ENCODE data around the gene KLHL30.
A peak's percentile ranks its signal among the peaks of the same experiment; 100 is the strongest.
"Not testable (repeated sequence)": the region's sequence is repeated elsewhere in the genome, so short reads cannot be mapped to it uniquely, and the experiment has no call there.

Gene KLHL30

GRCh38 chr2:238168196-238169047 lies 30.0 kb downstream of the KLHL30 start:
- intact Hi-C loops (cut with DNase I): no loop called here

GRCh38 chr2:238169048-238169707 lies 30.7 kb downstream of the KLHL30 start:
- intact Hi-C loops (cut with DNase I): no loop called here
- DNase-seq: peak in 1 of 10 donors; percentile 16

More at GRCh38 chr2:238168196-238169047, 30.0 kb downstream of the KLHL30 start:
- peak in 2 of 10 donors; percentile 28 to 65 for DNase-seq

DNA sequence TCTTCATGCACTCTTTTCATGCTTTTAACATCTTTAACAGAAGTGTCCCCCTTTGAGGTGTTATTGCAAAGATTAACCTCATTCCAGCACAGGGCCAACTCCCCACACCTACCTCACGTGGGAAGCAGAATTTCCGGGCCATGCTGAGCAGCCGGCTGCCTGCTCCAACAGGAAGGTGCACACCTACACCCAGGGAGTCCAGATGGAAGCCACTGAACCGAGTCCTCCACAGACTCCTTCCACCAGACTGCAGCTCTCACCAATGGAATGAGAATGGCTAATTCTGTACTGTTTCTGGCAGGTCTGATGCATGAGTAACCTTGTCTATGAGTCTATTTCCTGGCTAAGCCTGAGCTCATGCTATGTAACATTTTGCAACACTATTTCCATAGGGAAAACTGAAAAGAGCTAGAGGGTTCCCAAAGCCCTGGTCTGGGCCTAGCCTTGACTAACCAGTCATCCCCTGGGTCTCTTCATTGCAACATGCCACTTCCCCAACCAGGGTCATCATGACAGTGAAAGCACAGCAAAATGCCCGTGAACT lies 31.3 kb downstream of the KLHL30 start:
- DNase-seq: peak in 5 of 10 donors; percentile 34 to 89 (median 63)
- intact Hi-C loops (cut with DNase I): no loop called here

GRCh38 chr2:238170386-238171071 lies 32.1 kb downstream of the KLHL30 start:
- intact Hi-C loops (cut with DNase I): no loop called here
- DNase-seq: peak in 2 of 10 donors; percentile 69 to 71

GRCh38 chr2:238171072-238171431 lies 32.6 kb downstream of the KLHL30 start:
- DNase-seq; intact Hi-C loops (cut with DNase I): not testable (repeated sequence)

GRCh38 chr2:238171575-238172187 lies 33.2 kb downstream of the KLHL30 start:
- intact Hi-C loops (cut with DNase I): no loop called here
- peak in 1 of 10 donors; percentile 54 for DNase-seq

- no peak for DNase-seq
- intact Hi-C loops (cut with DNase I): no loop called here
Observed at GRCh38 chr2:238172439-238172838, 34.0 kb downstream of the KLHL30 start.

DNA sequence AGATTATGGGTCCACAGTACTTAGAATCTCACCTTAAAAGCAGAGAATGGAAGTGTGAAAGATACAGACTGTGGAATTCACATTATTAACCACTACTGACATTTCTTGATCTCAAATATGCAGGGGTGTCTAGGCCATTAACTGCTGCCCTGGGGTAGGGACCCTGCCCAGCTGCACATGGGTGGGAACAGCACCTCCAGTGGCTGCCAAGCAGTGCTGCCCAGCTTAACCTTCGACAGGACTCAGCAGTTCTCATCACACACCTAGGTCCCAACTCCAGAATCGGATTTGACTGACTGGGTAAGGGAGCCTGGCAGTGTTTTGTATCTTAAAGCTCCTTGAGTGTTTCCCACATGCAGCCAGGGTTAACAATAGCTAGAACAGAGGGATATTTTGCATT lies 35.2 kb downstream of the KLHL30 start:
- DNase-seq: peak in 1 of 10 donors; percentile 16
- intact Hi-C loops (cut with DNase I): no loop called here

DNA sequence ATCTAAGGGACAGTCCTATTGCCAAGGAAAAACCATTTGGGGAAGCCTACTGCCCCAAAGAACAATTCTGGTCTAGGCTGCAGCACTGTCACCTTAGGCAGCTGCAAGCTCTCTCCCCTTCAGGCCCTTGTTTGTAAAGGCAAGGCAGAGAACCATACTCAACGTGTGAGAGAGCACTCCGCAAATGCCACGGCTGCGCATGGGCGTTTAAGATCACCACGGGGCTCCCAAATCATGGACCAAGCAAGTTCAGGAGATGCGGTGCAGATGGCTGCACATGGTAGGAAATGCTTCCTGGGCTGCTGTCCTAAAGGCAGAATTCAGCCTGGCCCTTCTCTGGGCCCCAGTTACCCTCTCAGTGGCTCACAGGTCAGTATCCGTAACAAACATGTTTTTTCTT lies 35.8 kb downstream of the KLHL30 start:
- intact Hi-C loops (cut with DNase I): no loop called here
- DNase-seq: peak in 1 of 10 donors; percentile 17

GRCh38 chr2:238174701-238175100 lies 36.2 kb downstream of the KLHL30 start:
- intact Hi-C loops (cut with DNase I): no loop called here
- DNase-seq: peak in 1 of 10 donors; percentile 6

DNA sequence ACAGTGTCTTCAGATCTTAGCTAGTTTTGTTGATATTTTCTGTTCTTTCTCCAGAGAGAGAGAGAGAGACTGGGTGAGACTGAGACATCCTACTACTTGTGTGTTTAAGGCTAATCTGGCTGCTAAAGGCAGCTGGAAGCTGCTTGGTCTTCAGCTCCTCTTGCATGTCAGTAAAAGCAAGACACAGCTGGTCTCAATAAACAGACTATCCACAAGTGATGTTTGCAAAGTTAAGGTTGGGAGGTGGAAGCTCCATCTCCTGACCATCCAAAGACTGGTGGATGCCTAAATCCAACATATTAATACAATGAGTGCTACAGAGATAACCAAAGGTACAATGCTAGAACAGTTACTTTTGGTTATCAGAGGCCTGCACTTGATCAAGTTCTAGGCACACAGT lies 38.1 kb downstream of the KLHL30 start:
- intact Hi-C loops (cut with DNase I): no loop called here
- no peak for DNase-seq

- no peak for DNase-seq
- intact Hi-C loops (cut with DNase I): no loop called here
Observed at GRCh38 chr2:238180554-238180953, 42.1 kb downstream of the KLHL30 start.

GRCh38 chr2:238182362-238182761 lies 43.9 kb downstream of the KLHL30 start:
- intact Hi-C loops (cut with DNase I): no loop called here
- no peak for DNase-seq

DNA sequence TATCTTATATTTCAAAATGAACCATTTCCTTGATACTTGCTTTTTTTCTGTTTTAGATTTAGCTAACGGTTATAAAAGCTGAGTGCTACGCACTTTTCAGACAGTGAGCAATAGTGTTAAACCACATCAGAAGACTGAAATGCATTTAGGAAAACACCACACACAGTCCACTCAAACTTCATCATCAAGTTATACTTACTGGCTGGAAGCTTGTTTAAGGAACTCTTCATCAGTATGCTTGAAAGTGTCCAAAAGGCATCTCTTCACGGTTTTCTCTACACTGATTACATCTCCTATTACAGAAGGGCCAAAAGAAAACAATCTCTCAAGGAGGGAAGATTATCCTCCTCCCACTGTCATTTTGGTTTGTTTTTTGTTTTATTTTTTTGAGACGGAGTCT lies 45.4 kb downstream of the KLHL30 start:
- intact Hi-C loops (cut with DNase I): no loop called here
- DNase-seq: no peak

DNA sequence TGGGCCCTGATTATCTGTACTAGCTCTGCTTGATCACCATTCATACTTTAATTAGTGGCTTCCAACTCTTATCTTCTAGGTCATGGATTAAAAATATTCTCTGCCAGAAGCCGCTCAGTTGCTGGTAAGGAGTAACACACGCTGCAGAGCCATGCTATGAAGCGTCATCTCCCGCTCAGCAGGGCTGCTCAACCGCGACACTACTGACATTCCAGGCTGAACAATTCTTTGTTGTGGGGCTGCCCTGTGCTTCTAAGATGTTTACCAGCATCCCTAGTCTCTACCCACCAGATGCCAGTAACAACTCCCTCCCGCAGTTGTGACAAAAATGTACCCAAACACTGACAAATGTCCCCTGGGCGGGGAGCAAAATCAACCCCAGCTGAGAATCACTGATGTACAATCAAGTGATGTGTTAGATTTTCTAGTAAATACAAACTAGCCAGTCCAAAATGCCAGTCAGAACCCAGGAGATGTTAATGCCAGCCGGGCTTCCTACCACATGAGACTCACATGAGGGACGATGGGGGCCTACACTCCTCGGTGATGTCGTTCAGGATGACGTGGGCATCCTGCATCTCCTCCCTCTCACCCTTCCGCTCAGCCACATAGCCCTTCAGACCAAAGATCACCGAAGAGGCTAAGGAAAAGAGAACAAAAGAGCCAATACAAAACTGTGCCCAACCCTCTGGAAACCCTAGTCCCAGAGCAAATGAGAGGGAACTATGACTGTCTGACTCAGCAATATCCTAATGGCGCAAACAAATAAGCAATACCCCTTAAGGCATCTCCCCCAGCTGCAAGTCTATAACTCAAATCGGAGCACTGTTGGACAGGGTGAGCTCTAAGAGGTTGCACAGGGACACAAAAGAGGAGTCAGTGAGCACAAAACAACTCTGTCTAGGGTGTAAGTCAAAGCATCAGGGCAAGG lies 49.4 kb downstream of the KLHL30 start:
- DNase-seq: peak in 2 of 10 donors; percentile 44 to 51
- intact Hi-C loops (cut with DNase I): no loop called here

DNA sequence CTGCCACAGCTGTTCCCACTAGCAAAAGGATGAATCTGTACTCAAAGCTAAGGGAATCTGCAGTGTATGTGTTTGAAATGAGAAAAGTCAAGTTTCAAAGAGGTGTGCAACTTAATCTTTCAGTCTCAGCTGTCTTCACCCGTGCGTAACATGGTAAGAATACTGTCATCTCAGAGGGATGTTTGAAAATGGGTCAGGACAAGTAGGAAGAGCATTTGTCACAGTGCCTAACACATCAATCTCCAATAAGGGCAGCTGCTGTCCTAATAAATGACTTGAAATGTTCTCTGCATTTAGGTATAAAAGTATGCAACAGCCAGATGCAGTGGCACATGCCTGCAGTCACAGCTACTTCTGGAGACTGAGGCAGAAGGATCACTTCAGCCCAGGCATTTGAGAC lies 52.0 kb downstream of the KLHL30 start:
- intact Hi-C loops (cut with DNase I): no loop called here

More for the DNA sequence above, 52.0 kb downstream of the KLHL30 start:
- no peak for DNase-seq
